Stimulated activated CD4-positive, alpha-beta T cell treated with anti-CD3 and anti-CD28 coated beads, TNF-alpha, amount 100 ng/mL, for 48 hours (primary cell): Measurements from ENCODE around the gene DMBT1.
"Not testable (repeated sequence)": the region's sequence is repeated elsewhere in the genome, so short reads cannot be mapped to it uniquely, and the experiment has no call there.

ENCODE experiments used
- DNase-seq, 3 donors: peaks; one replicate each; pipeline ENCODE4 v3.0.0-alpha.2; 2020; ENCODE audit warnings: low read depth in 3 of 3

DMBT1 gene

GRCh38 chr10:122577311-122577885, 16.8 kb downstream of the DMBT1 start:
- DNase-seq = no peak

GRCh38 chr10:122586070-122586469, 25.5 kb downstream of the DMBT1 start:
- DNase-seq = not testable (repeated sequence)

GRCh38 chr10:122587098-122587760, 26.7 kb downstream of the DMBT1 start:
- DNase-seq = no peak

- DNase-seq = no peak
Observed at GRCh38 chr10:122588381-122588780, 27.8 kb downstream of the DMBT1 start.

- DNase-seq = no peak
Observed at GRCh38 chr10:122590153-122590552, 29.6 kb downstream of the DMBT1 start.

- DNase-seq = no peak
Observed at GRCh38 chr10:122591736-122592135, 31.2 kb downstream of the DMBT1 start.

GRCh38 chr10:122592161-122592560, 31.6 kb downstream of the DMBT1 start:
- no peak for DNase-seq

GRCh38 chr10:122617476-122618270, 57.1 kb downstream of the DMBT1 start:
- DNase-seq = no peak

- no peak for DNase-seq
Observed at GRCh38 chr10:122618461-122619165, 58.1 kb downstream of the DMBT1 start.

GRCh38 chr10:122620961-122621360, 60.4 kb downstream of the DMBT1 start:
- not testable (repeated sequence) for DNase-seq

GRCh38 chr10:122624546-122624945, 64.0 kb downstream of the DMBT1 start:
- no peak for DNase-seq

GRCh38 chr10:122630526-122630925, 70.0 kb downstream of the DMBT1 start:
- no peak for DNase-seq

- DNase-seq = no peak
Observed at GRCh38 chr10:122632031-122632430, 71.5 kb downstream of the DMBT1 start.

- no peak for DNase-seq
Observed at GRCh38 chr10:122632576-122632975, 72.0 kb downstream of the DMBT1 start.

- DNase-seq = no peak
Observed at GRCh38 chr10:122636953-122637352, 76.4 kb downstream of the DMBT1 start.

GRCh38 chr10:122637376-122637775, 76.8 kb downstream of the DMBT1 start:
- no peak for DNase-seq

- DNase-seq = no peak
Observed at GRCh38 chr10:122638106-122638505, 77.6 kb downstream of the DMBT1 start.

- DNase-seq = no peak
Observed at GRCh38 chr10:122639801-122640200, 79.2 kb downstream of the DMBT1 start.

GRCh38 chr10:122640921-122641320, 80.4 kb downstream of the DMBT1 start:
- no peak for DNase-seq

- no peak for DNase-seq
Observed at GRCh38 chr10:122642726-122643605, 82.4 kb downstream of the DMBT1 start.

- no peak for DNase-seq
Observed at GRCh38 chr10:122643931-122644534, 83.5 kb downstream of the DMBT1 start.
